HS-5 (cell line): ENCODE results near the gene TTLL13.
A peak's percentile ranks its signal among the peaks of the same experiment; 100 is the strongest.

ENCODE experiments used
- DNase-seq: peaks from one replicate; pipeline ENCODE4 v3.0.0-alpha.2; 2012; ENCODE audit warnings: low read depth

The TTLL13 gene, protein sequence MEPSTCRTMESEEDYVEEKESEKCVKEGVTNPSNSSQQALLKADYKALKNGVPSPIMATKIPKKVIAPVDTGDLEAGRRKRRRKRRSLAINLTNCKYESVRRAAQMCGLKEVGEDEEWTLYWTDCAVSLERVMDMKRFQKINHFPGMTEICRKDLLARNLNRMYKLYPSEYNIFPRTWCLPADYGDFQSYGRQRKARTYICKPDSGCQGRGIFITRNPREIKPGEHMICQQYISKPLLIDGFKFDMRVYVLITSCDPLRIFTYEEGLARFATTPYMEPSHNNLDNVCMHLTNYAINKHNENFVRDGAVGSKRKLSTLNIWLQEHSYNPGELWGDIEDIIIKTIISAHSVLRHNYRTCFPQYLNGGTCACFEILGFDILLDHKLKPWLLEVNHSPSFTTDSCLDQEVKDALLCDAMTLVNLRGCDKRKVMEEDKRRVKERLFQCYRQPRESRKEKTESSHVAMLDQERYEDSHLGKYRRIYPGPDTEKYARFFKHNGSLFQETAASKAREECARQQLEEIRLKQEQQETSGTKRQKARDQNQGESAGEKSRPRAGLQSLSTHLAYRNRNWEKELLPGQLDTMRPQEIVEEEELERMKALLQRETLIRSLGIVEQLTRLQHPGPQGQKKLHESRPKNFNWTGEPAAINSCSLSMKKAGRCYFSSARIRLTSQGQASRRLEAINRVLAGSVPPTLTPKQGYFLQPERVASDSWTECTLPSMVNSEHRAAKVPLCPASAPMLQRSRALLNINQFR

DNA sequence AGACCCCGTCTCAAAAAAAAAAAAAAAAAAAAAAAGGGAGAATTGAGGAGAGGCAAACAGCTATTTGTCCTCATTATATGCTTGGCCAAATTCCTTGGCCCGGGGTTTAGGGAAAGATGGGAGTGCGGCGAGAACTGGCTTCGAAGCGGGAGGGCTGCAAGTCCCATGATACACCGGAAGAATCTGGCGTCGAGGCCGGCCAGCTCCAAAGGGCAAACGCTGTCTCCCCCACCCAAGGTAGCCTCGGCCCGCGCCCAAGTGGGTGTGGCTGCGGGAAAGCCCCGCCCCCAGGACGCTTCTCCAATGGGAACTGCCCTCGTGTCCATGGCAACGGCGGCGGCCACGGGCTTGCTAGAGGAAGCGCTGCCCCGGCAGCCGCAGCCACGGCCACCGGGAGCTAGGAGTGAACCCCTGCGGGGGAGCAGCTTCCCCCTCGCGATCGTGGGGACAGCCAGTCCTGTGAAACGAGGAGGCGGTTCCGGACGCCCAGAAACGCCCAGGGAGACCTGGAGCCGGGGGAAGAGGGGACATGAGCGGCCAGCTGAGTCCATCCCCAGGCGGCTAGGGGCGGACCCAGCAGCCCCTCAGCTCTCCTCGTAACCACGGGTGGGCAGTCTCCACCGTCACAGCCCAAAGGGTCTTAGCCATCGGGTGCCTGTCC lies at the start of gene TTLL13:
TSS of gene TTLL13 (plus strand) at position 354 of the 661 bp plus-strand sequence. CDS start 1,075 bp downstream, outside the sequence.
- peak; percentile 37 for DNase-seq

DNA sequence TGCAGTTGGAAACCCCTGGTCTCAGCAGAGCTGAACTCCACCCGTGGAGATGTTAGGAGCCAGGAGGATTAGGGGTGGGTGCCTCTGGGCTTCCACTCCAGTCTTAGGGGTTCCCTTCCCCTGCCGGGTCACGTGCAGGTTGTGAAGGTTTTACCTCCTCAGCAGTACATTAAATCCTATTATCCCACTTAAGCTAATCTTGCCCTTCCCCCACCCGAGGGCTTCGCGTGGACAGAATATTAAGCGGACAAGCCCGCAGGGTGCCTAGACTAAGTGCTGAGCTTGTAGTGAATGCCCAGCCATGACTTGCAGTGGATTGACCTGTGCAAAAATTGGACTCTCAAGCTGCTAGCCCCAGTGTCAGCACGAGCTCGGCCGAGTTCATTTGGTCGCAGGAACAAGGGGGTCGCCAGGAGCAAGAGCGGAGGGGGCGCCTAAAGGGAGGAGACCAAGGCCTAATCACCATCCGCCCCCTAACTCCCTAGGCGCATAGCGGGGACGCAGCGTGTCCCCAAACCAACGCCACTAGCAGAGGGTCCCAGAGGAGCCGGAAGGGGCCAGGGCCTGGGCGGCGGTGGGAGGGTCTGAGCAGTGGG lies 48.7 kb upstream of the TTLL13 start:
- DNase-seq = no peak

DNA sequence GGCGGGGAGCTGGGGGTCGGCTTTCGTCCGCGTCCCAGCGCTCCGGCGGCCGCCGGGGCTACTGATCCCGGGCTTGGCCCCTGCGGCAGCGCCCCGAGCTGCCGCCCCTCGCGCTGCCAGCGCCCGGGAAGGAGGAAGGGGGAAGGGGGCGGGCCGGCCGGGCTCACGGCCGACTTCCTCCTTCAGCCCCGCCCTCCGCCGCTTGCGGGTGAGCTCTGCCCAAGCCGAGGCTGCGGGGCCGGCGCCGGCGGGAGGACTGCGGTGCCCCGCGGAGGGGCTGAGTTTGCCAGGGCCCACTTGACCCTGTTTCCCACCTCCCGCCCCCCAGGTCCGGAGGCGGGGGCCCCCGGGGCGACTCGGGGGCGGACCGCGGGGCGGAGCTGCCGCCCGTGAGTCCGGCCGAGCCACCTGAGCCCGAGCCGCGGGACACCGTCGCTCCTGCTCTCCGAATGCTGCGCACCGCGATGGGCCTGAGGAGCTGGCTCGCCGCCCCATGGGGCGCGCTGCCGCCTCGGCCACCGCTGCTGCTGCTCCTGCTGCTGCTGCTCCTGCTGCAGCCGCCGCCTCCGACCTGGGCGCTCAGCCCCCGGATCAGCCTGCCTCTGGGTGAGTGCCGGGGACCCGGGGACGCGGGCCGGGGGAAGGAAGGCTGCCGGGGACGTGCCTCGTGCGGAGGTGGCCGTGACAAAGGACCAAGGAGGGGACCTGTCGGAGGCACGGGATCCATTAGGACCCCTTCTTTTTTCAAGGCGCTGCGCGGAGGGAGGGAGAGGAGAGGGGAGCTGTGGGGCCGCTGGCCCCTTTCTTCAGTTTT lies 48.0 kb upstream of the TTLL13 start, which contains the start of gene SEMA4B:
TSS of gene SEMA4B (plus strand) at position 201 of the 814 bp plus-strand sequence. CDS start at position 450, 249 bp downstream.
- no peak for DNase-seq

- DNase-seq = no peak
Measured at GRCh38 chr15:90201944-90202375, 47.4 kb upstream of the TTLL13 start.

DNA sequence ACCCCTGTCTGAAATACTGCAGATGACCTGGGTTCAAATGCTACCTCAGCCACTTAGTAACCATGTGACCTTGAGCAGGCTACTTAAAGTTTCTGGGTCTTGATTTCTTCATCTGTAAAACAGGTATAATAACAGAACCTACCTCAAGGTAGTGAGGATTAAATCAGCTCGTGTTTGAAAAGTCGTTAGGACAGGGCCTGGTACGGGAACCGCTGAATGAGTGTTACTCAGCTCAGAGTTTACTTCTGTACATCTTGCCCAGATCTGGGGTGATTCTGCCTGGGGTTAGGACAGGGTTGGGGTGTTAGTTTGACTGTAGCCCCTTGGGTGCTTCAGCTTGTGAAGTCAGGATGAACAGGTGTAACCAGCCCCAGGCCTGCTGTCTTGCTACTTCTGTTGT lies 46.4 kb upstream of the TTLL13 start:
- DNase-seq = no peak

DNA sequence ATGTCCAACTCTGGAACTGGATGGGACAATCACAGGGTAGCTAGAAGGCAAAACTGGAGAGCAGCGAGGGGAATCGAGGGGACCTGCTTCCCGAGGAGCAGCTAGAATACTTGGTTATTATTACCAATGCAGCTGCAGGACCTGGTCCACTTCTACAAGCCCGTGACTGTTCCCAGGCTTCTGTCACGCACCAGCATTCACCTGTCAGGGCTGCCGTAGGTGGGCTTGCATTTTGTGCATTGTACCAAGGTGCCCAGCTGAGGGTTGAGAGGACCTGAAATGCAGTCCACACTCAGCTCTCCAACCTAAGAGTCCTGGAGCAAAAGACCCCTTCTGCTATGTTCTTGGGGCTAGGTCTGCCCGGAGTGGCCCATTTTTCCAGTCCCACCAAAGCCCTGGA lies 45.9 kb upstream of the TTLL13 start:
- no peak for DNase-seq

DNA sequence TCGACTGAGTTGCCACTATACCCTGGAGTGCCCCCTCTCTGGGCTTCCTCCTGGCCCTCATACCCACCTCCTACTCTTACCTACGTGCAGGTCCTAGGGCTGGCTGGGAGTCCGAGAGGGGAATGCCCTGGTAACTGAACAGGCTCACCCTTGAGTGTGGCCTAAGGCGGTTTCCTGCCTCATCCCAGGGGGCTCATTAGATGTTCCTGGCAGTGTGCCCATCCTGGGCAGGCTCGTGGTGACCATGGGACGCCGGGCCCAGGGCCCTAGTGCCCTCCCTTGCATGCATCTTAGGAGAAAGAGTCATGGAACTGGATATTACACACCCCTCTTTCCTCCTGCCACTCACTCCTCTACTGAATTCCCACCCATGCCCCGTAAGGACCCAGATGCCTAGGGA lies 45.4 kb upstream of the TTLL13 start:
- DNase-seq = no peak

DNA sequence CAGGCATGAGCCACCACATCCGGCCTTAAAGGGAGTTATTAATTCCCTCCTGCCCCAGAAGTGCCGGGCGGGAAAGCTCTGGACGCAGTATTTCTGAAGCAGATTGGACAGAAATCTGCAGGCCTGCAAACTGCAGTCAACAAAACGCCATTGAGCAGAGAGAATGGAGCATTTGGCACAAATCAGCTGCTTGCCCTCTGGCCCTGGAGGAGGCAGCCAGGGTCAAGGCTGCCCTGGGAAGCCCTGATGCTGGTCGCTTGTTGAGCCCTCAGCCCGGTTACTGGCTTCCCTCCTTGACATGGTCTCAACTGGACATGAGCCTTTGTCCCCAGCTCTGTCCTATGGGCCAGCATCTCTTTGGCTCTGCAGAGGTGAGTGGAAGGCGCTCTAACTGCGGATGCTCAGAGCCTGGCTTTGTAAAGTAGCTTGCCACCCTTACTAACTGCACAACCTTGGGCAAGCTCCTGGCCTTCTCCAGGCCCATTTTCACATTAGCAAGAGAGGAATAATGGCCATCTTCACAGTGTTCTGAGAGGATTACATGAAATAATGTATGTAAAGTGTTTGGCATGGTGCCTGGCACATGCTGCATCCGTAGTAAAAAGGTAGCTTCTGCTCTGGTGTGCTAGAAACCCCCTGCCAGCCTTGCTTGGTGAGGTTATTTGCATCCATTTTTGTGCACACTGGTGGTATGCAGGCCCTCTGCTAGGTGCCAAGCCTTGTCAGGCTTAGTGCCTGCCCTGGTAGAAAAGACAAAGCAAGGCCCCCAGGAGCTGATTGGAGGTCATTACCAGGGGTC lies 44.1 kb upstream of the TTLL13 start:
- DNase-seq = no peak

DNA sequence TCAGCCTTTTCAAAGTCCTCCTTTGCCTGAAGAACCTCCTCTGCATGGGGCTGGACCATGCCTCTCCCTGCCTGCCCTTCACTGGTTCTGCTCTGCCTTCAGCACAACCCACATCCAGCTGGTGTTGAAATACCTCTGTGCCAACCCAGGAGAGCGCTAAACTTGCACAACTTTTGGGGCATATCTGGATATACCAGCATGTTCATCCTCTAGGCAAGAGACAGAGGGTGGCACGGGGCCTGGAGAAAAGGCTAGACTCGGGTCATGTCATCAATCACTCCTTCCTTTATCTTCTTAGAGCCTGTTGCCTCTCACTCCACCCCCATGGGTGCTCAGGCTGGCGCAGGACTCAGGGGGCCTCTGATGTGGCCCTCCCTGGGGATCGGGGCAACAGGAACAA lies 43.5 kb upstream of the TTLL13 start:
- no peak for DNase-seq

GRCh38 chr15:90207252-90207651 lies 42.1 kb upstream of the TTLL13 start:
- DNase-seq = no peak

DNA sequence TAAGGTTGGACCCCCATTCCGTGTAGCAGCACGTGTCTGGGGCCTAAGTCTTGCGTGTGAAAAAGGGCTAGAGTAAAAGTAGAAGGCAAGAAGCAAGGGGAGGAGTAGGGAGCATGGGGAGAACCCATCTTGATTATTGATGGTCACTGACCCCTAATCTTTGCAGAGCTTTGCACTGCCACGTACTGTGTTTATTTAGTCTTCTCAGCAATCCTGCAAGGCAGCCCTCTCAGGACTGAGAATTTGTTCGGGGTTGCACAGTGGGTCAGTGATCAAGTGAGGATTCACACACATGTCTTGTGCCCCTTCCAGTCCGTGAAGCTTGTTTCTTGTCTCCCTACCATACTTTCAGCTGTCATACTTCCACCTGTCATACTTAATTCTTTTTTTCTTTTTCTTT lies 41.0 kb upstream of the TTLL13 start:
- DNase-seq = no peak

- no peak for DNase-seq
Measured at GRCh38 chr15:90209591-90209990, 39.8 kb upstream of the TTLL13 start.

- DNase-seq = no peak
Measured at GRCh38 chr15:90210593-90210992, 38.8 kb upstream of the TTLL13 start.

DNA sequence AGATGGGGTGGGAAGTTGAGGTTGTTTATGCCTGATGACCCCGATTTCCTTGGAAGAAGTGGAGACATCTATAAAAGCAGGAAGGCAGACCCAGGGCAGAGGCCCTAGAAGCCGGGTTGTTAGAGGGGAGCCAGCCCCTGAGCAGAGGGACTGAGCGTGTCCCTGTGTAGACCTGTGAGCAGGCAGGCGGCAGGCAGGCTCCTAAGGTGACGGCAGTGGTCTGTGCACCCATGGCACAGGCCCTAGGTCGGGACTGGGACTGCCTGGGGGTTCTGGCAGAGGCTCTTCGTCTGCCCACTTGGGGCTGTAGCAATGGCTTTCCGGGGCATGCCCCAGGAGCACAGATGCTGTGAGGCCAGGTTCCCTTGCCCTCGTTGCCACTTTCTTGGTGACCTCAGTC lies 38.3 kb upstream of the TTLL13 start:
- DNase-seq = no peak

DNA sequence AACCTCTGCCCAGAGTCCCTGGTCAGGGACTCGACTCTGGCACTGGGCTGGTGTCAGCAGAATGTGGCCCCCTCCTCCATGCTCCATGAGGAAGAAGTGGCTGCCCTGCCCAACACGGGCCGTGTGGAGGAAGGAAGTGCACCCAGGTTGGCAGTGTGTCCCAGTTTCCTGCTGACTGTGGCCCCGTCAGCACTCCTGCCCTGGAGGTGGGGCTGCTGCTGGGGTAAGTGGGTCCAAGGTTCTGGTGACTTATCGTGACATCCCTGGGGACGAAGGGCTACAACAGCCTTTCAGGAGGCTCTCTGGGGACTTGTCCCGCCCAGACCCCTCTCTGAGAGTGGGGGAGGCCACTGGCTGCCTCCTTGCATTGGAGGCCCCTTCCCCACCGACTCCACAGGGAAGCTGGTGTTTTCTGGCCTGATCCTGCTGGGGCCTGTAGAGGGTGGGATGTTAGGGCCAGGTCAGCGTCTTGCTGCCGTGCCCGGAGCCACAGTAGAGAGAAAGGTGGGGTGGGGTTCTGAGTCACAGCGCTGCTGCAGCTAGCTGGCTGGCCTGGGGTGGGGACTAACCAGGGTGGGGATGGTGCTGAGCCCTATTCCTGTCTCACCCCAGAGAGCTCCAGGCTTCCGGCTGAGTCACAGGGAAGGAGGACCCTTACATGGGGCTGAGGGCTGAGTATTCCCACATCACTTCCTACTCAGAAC lies 37.8 kb upstream of the TTLL13 start:
- no peak for DNase-seq

DNA sequence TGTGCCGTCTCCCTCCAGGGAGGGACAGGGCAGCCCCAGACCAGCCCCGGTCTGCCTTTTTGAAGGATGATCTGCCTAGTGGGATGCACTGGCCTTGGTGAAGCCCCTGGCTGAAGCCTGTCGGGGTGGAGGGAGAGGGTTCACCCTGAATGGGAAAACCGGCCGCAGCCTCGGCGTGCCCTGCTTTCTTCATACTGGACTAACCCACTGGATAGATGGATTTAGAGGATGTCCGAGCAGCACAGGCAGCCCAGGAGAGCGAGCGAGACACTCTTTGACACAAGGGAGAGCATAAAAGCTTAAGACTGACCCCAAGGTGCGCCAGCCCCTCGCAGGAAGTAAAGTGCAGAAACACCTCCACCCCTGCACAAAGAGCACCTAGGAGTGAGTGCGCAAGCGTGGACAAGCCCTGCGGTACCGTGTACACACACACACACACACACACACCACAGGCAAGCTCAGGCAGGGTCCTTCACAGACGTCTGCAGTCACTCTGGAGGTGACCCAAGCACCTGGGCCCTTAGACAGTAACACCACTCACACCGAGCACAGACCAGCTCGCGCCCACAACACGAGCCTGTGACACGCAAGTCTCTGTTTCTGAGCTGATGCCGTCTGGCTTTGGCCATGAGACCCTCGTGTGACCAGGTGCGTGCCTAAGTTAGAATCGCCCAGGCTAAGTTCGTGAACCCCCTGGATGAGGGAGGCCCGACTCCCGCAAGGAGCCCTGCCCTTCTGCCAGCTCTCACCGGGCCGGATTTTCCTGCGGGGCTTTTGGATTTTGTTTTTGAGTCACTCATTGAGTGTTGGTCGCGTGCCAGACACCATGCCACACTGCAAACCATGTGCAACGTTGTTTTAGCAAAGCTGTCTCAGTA lies 36.9 kb upstream of the TTLL13 start:
- no peak for DNase-seq

DNA sequence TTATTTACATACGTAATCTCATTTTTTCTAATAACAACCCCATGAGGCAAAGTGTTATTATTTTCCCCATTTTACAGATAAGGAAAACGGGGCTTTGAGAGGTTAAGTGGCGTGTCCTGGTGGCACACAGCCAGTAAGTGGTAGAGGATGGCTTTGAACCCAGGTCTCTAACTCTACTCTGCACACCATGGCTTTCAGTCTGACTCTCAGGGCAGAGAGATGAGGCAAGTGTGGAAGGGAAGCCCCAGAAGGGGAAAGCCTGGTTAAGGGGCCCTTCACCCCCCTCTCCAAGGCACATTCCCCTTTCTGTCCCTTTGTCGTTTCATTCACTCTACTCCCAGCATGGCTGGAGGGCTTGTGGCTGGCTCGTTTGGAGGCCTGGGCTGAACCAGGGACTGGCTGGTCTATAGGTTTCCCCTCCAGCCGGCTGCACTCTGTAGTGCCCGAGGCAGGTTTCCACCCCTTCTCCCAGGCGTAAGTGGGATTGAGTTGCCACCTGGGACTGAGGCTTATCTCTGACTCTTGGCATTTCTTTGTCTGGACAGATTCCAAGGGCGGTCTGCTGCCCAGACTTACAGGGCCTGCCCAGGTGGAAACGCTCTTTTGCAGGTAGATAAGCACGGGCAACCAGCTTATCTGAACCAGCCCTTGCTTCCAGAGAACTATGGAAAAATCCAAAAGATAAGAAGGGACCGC lies 36.1 kb upstream of the TTLL13 start:
- DNase-seq = no peak

DNA sequence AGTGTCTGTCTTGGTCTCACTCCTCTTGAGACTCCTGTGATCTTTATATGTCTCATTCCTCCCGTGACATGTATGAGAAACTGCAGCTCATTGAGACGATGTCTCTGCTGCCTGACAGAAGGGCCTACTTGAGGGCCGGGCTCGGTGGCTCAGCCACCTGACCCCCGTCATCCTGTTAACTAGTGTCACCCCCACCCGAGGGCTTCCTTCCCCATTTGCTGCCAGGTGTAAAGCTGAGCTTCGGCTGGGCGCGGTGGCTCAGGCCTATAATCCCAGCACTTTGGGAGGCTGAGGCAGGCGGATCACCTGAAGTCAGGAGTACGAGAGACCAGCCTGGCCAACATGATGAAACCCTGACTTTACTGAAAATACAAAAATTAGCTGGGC lies 35.5 kb upstream of the TTLL13 start:
- DNase-seq = no peak
